GM12872 (cell line): ENCODE results near the gene PC.

ENCODE experiments used
- CTCF ChIP-seq: IDR thresholded peaks from 3 replicates; pipeline ENCODE4 v1.5.1; 2011; ENCODE audit warnings: low read depth, mild to moderate bottlenecking, low read length, moderate library complexity; ENCODE audit not compliant: insufficient read depth

The PC gene

GRCh38 chr11:66866511-66866986 lies 91.6 kb downstream of the PC start:
- TF ChIP-seq CTCF: no peak

DNA sequence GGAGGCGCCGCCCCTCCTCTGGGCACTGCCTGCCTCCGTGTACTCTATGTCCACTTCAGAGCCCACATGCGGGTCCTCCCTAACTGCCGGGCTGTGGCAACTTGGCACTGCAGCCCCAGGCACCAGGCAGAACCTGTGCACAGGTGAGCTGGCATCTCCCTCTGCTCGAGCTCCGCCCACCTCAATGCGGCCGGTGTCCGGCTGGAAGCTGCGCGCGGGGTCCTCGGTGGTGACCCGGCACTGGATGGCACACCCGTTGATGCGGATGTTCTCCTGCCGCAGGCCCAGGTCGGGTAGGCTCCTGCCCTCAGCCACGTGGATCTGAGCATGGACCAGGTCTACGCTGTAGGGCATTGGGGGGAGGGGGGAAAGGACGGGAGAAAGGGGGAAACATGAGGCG lies 92.2 kb downstream of the PC start:
- TF ChIP-seq CTCF: no peak

- TF ChIP-seq CTCF: no peak
Observed at GRCh38 chr11:66864924-66865697, 93.1 kb downstream of the PC start.

GRCh38 chr11:66864172-66864901 lies 93.8 kb downstream of the PC start:
- TF ChIP-seq CTCF: no peak

- no peak for TF ChIP-seq CTCF
Observed at GRCh38 chr11:66863428-66864125, 94.6 kb downstream of the PC start.

DNA sequence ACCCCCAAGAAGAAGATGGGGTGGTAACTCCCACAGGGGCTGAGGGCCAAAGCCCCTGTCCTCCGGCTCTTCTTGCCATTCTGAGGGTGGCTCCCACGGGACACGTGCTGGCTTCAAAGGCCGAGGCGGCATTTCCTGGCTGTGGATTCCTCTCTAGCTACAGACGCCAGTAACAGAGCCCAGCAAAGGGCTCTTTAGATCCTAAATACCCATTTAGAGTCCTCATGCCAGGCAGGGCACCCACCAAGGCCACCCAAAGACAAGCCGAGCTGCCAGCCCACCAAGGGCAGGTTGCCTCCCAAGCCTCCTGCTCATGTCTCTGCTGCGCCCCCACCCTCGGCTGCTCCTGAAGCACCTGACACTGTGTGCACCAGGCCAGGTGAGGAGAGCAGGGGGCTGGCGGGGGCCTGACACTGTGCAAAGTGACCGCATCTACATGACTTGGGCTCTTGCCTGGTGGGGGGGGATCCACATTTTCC lies 95.6 kb downstream of the PC start:
- no peak for TF ChIP-seq CTCF
